NCI-H526 (cell line): ENCODE measurements around the gene FAF1.

Experiments used
- DNase-seq, 2 experiments: peaks; one replicate each; lab custom pipeline; 2025; lab: John Stamatoyannopoulos, UW

The FAF1 gene

DNA sequence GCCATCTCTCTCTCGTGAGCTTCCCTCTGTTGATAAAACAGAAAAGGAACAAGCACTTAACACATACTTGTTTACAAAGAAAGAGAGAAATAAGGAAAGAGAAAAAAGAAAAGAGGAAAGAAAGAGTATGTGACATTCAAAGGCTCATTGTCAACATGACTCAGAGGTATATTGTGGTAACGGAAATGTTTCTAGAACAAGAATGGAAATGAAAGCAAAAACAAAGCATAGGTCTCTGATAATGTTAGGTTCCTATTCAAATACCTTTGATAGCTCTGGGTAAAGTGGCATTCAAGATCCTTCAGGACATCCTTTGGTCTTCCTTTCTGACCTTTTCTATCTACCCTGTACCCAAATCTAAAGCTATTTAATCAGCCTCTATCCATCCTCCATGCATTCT lies 469.4 kb downstream of the FAF1 start:
- DNase-seq, result no peak

DNA sequence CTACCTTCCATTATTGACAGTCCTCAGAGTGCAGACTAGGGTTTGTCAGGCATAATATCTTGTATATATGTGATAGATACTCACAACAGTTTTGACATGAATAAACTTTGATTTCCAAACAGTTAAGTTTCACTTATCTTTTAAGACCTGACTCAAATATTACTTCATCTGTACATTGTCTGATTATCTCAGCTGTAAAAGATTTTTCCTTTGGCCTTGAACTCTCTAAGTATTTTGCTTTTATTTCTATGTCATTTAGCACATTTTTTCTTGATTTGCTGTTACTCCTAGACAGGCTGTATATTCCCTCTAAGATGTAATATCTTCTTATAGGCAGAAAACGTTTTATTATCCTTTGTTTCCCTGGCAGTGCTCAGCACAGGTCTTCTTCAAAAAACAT lies 471.2 kb downstream of the FAF1 start:
- no peak for DNase-seq

DNA sequence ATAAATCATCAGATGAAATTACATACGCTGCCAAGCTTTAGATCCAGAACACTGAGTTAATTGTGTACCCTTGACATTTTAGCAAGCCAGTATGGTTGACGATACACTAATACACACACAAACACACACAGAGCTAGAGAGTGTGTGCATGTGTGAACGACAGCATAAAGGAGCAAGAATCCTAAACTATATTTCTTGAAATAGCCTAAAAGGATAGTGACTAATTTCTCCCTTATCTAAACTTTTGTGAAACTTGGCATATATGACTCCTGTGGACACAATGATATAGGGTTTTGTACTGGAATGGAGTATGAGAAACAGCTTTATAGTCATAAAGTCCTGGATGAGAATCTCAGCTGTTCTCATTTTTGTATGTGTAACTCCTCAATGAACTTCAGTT lies 471.7 kb downstream of the FAF1 start:
- no peak for DNase-seq

DNA sequence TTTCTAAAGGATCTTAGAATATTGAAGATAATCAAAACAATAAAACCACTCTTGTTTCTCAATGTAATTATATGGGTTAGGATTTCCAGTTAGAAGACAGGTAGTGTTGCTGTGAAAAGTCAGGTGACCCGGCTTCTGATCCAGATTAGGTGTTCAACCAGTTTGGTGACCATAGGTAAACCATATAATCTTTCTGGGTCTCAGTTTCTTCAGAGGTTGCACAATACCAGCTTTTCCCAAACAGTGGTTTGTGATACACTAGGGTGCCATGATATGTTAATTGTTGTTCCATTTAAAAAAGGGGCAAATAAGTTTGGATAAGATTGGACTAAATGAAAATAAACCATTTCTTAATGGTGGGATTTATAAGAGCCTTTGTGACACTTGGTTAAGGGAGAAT lies 472.3 kb downstream of the FAF1 start:
- no peak for DNase-seq

DNA sequence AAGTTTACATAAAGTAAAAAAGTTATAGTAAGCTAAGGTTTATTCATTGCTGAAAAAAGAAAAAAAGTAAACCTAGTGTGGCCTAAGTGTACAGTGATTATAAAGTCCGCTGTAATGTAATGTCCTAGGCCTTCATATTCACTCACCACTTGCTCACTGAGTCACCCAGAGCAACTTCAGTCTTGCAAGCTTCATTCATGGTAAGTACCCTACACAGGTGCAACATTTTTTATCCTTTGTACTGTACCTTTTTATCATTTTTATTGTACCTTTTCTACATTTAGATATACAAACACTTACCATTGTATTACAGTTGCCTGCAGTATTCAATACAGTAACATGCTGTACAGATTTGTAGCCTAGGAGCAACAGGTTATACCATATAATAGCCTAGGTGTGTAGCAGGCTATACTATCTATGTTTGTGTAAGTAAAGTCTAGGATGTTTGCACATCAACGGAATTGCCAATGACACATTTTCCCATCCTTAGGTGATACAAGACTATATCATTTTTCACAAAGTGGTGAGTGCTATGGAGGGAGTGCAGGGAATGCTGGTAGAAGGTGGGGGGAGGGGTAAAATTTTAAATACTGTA lies 478.8 kb downstream of the FAF1 start:
- no peak for DNase-seq

DNA sequence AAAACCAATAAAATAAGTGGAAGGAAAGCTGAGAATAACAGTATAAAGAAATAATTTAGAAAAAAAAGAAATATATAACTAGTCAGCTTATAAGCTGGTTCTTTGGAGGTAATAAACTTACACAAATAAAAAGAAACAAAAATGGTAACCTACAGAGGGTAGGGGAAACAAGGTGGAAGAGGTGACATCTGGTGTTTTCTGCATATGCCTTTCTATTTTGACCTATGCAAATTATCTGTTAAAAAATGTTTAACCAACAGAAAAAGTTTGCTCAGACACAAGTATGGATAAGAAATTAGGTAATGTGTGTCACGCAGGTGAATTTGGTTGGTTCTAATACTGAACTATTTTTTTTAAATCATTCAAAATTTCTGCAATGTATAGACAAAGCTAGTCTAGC lies 483.3 kb downstream of the FAF1 start:
- DNase-seq, result no peak

DNA sequence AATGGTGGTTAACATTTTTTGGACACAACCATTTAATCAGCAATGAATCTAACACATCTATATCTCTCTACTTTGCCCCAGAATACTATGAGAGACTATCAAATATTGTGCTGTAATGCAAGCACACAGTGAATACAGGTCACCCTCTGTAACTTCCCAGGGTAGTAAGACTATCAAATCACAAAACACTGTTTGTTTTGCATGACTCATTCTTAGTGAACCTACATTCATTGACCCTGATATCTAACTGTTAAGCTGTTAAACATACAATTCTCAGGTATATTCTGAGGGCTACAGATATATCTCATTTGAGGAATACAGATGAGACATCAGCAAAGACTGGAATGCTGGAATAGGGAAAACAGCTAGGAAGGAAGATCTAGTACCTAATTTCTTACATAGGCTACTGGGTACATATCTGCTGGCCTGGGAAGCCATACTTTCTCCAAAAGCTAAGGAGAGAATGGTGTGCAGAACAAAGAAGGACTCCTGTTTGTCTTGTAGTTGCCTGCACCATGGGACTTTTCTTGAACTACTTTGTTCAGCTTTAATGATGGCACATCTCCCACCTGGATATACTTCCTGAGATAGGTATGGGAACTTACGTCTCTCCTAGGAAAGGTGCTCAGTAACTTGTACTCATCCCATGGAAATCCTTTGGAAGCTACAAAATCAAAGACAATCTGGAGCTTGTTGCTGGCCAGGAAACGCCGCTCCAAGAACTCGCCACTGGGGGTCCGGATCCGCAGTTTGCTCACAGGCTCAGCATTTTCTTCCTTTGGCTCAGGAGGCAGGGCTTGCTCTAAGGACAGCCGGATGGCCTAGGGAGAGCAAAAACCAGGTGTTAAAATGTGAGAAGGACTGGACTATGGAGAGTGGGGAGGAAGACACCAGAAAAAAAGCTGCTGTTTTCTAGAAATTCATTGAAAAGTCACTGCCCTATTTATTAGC lies 484.9 kb downstream of the FAF1 start:
- DNase-seq, result no peak

DNA sequence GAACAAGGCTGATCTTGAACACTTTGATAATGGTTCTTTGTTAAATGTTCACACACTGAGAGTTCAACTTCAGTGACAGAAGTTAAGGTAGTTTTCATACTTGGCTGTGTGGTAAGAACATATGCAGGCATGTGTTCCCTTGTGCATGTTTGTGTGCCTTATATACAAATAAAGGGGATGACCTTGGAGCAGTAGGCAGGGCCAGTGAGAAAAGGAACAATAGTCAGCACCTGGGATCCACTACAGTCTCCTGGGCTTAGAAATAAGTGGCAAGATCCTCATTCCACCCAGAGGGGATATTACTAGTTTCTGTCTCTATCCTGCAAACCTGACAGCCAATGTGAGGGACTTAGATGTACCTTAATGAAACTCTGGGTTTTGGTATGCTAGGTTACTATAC lies 486.6 kb downstream of the FAF1 start:
- DNase-seq, result no peak

DNA sequence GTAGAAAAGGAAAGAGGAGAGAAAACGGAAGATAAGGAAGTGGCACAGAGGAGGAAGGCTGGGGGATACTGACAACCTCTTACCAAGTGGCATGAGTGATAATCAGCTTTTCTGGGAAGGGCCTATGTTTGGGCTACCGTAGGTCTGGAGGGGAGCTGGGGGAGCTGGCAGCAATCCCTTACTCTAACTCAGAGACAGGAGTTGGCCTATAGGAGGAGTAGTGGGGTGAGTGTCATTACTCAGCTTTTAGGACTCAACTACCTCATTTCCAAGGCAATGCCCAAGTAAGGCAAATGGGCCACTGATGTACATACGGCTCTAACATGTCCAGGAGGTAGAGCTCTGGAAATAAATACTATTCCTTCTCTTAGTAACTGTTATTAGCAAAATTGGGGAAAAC lies 488.1 kb downstream of the FAF1 start:
- DNase-seq, result no peak

DNA sequence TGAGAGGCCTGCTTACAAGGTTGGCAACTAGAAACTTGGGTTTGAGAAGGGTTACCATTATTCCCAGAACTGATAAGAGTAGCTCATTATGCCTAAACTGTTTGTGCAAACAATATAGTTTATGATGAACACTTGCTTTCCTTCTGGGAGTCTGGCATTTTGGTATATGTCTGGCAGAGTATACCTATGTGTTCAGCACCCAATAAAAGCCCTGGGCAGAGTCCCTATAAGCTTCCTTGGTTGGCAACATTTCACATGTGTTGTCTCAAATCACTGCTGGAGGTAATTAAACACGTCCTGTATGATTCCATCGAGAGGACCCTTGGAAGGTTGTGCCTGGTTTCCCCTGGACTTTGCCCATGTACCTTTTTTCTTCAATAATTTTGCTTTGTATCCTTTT lies 497.1 kb downstream of the FAF1 start:
- DNase-seq, result no peak

DNA sequence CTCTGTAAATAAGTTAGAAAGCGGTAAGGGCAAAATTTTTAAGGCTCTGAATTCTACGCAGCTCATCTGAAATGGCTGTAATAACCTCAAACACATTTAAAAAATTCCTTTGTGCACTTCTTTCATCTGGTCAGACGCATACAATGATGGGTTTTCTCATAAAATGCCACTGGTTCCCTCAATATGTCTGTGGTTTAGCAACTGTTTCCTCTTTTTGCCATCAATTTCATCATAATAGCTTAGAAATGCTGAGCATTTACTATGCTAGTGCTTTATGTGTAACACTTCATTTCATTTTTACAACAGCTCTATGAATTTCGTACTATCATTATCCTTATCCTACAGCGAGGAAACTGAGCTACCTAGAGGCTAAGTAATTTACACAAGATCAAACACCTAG lies 501.6 kb downstream of the FAF1 start:
- DNase-seq, result no peak

DNA sequence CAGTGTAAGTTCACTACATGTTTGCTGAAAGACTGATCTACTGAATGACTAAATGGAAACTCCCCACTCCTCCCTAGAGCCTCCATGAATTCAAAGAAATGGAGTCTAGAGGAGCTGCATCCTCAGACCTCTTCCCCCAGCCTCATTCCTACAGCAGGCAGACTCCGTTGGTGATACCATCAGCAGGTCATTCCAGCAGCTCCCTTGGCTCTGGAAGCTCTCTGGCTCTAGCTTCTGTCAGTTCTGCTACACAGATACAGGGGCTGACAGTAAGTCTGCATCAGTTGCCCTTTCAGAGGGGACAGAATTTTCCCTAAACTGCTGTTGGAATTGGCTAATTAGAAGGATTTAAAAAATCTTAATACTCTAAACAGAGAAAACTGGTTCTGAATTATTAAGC lies 505.2 kb downstream of the FAF1 start:
- no peak for DNase-seq

DNA sequence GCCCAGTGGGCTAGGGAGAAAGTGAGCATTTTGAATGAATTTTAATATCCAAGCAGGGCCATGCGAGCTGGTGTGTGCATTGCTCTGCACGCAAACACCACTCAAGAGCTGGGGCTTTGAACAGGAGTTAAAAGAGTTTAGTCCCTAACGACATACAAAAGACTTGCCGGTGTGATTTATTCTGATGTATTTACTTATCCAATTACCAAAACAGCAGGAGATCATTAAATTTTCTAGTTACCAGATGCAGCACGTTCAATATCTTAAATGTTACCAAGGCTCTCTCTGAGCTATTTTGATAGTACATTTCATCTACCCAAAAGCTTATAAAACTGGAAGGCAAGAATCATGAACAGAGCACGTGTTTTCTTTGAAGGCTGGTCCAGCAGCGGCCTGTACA lies 506.8 kb downstream of the FAF1 start:
- no peak for DNase-seq

DNA sequence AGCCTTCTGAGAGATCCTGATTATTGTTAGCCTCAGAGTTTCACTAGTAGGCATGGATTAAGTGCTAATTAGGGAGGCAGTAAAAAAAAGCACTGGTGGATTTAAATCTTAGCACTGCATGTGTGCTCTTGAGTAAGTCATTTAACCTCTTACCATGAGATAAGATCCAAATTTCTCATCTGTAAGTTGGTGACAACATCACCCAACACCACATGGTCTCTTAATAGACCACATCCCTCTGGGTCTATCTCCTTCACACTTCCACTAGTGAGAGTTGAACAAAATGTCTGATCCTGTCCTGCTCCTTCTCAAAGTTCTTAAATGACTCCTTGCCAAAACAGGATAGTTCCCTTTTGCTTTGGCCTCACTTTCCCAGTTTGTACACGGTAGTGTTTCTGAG lies 507.4 kb downstream of the FAF1 start:
- DNase-seq, result no peak

DNA sequence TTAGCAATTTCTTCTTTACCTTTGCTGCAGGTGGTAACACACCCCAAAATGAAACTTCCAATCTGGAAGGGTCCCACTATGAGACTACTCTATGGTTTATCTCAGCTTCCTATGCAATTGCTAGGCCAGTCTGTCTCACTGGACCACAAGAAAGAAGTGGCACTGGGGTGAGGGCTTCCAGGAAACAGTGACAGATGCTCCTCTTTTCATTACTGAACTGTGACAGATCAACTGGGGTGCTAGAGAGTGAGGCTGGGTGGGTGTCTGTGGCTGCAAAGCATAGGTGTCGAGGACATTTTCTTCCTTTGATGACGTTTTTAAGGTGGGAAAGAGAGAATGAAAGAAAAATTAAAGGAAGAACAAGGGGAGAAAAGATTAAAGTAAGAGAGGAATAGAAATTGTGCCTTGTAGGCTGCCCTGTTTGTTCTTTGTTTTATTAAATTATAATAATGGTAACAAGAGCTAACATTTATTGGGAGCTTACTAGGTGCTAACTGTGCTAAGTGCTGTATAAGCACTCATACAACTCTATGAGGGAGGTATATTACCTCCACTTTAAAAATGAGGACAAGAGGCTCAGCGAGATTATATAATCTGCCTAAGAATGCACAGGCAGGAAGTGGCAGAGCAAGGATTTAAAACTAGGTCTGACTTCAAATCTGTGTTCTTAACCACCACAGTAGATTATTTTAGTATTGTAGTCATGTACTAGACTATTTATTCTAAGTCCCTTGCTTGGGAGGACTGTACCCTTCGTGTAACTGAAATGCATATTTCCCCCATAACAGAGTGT lies 509.0 kb downstream of the FAF1 start:
- DNase-seq, result no peak

DNA sequence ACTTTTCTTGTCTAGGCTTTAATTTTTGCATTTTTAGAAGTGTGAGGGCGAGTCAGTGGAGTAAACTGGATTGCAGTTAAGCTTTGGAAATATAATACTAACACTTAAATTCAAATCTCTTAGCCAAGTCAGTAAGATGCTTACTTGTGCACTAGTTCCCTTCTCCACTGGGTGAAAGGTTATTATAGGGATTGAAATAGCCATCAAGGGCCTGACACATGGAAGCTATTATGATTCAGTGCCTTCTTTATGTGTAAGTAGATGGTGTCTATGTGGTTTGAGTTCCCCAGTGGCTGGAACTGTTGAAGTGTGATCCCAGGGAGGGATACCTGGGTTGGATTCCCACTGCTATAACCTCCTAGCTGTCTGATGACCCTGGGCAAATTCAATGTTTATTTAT lies 512.1 kb downstream of the FAF1 start:
- no peak for DNase-seq

DNA sequence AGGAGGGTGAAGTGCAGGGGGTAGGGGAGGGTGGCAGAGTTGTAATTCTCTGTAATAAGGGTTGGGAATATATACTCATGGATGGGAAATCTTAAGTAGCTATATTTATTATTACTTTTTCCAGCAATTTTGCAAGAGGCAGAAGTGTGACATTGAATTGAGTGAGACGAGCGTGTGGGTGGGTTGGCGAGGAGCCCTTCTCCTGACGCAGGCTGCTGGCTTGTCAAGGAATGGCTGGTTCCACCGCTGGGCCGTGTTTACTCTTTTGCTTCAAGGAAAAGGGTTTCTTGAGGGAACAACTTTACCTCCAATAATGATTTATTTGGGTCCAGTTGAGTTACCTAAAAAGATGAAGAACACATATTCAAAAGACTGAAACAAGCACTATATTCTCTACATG lies 518.9 kb downstream of the FAF1 start:
- no peak for DNase-seq

DNA sequence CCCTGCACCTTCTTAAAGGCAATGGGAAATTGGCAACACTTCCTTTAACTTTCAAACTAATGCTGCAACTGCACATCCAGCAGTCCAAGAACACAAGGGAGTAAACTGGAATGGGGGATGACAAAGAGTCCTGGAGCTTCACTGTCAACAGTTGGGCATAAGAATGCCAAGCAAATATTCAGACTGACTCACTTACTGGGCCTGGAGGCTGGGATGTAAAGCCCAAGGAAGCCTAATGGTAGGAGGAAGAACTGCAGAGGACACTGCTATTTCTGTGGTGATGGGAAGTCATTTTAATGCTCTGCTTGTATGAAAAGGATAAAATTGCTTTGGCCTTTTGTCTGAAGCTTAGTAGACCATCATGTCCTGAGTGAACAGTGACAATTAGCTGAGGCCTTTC lies 521.1 kb downstream of the FAF1 start:
- no peak for DNase-seq

DNA sequence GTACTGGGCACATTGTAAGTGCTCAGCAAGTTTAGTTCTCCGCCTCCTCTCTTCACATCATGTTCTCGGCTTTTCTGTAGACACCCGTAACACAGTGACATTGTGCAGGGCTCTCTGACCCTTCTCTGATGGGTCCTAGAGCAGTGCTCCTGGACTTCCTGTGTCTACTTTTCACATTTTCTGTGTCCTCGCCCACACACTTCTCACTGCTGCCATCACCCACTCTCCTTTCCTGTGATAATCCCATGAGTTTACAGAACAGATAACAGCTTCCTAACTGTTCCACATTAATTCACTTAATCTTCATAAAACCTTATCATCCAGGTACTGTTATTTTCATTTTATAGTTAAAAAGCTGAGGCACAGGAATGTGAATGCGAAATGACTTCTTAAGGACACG lies 523.6 kb downstream of the FAF1 start:
- DNase-seq, result no peak

DNA sequence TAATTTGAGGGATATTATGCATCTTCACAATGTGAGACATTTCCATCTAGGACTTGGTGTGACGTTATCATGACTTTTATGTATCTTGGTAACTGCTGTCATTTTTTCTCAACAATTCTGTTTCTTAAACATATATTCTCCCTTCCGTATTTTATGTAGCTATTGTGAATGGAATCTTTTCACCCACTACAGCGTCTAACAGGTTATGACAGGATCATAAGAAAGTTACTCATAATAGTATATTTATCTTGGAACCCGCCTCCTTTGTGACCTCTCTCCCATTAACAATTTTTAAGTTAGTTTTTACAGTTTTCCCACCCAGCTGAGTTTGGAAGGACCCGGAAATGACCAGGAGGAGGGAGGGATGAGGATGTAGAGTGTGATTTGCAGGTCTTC lies 530.1 kb downstream of the FAF1 start:
- DNase-seq, result no peak

DNA sequence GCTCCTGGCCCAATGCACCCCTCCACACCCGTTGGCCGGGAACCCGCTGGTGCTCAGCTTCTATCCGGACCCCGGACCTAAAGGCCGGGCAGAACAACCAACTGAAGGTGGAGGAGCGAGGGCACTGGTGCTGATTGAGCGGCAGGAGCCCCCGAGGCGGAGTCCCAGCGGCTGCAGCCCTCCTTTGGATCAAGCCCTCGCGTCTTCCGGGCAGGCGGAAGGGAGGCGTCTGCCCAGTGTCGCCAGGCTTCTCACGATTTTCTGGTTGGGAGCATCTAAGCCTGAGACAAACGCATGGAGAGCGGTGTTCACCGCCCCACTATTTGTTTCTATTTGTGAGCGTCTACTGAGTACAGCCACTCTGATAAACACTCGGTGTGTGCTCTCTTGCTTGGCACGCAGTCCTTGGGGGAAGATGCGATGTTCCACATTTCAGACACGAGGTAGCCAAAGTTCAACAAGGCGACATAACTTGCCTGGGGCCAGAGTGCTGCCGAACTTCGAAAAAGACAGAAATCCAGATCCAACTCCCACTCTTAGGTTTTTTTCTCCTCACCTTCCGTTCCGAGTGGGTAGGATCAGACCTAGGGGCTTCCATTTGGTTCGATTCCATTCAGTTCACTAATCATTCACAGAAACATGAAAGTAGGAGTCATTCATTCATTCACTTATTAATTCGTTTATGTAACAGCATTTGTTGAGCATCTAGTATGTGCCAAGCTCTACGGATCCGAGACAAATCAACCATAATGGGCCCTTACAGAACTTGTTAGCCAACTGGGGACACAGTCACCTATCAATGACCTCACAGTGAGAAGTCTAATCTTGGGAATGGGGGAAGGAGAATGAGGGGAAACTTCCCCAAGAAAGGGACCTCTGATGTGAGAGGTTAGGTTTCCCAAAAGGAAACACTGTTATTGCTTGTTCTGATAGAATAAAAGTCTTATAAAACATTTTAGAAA lies 532.0 kb downstream of the FAF1 start:
- peak in 1 of 2 experiments; percentile 45 for DNase-seq
